Effector memory CD4-positive, alpha-beta T cell (primary cell): ENCODE measurements around the gene FAF1.
"Not testable (repeated sequence)": the region's sequence is repeated elsewhere in the genome, so short reads cannot be mapped to it uniquely, and the experiment has no call there.

ENCODE experiments used
- DNase-seq, 3 donors: peaks; one replicate each; pipeline ENCODE4 v3.0.0-alpha.2; 2020
- H3K27ac ChIP-seq: 2 replicates; pipeline ENCODE4 v1.7.0; 2013; ENCODE audit warnings: mild to moderate bottlenecking, low read length, moderate library complexity; ENCODE audit not compliant: insufficient read depth, poor library complexity, severe bottlenecking
- H3K27me3 ChIP-seq: replicated peaks from 2 replicates; pipeline ENCODE4 v1.7.0; 2013; ENCODE audit warnings: mild to moderate bottlenecking, low read length; ENCODE audit not compliant: insufficient read depth, control insufficient read depth, poor library complexity, severe bottlenecking
- H3K36me3 ChIP-seq: 2 replicates; pipeline ENCODE4 v1.7.0; 2013; ENCODE audit warnings: mild to moderate bottlenecking, low read length, moderate library complexity; ENCODE audit not compliant: control insufficient read depth, insufficient read depth
- H3K4me1 ChIP-seq: 2 replicates; pipeline ENCODE4 v1.7.0; 2013; ENCODE audit warnings: low read length, mild to moderate bottlenecking; ENCODE audit not compliant: control insufficient read depth, insufficient read depth, poor library complexity, severe bottlenecking
- H3K4me3 ChIP-seq: 2 replicates; pipeline ENCODE4 v1.7.0; 2013; ENCODE audit warnings: low read length, low read depth, mild to moderate bottlenecking; ENCODE audit not compliant: insufficient read depth, poor library complexity, severe bottlenecking
- H3K9me3 ChIP-seq: 2 replicates; pipeline ENCODE4 v1.7.0; 2013; ENCODE audit warnings: mild to moderate bottlenecking, low read length, moderate library complexity; ENCODE audit not compliant: control insufficient read depth

Gene FAF1

DNA sequence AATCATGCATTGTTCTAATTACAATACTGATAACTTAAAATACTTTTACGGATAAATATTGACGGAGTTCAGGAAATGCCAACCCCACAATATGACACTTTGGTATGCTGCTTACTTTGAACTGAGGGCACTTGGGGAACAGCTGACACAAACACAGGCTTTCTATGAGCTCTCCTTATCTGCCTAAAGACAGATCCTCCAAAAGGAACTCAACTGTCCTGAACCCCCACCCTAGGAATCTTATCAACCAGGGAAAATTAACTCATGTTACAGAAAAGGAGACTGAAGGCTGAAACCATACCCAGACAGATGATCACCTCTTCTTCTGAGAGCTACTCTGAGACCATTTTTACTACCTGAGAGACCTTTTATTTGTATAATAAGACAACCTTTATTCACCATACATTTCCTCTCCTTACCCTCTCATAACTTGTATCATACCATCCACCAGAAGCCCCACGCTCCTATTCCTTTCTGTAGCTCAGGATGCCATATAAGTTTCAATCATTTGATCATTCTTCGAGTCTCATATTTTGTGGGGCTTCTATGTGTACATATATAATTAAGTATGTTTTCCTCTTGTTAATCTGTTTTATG lies 239.5 kb downstream of the FAF1 start:
- no peak overlapping the region for H3K27ac ChIP-seq
- no peaks in the 10 kb centered on the region for H3K27me3 ChIP-seq
- H3K9me3 ChIP-seq = no peaks in the 10 kb centered on the region
- DNase-seq = no peak
- peaks cover 11% of the 10 kb centered on the region for H3K4me1 ChIP-seq
- H3K36me3 ChIP-seq = no peaks in the 10 kb centered on the region
- no peak overlapping the region for H3K4me3 ChIP-seq

DNA sequence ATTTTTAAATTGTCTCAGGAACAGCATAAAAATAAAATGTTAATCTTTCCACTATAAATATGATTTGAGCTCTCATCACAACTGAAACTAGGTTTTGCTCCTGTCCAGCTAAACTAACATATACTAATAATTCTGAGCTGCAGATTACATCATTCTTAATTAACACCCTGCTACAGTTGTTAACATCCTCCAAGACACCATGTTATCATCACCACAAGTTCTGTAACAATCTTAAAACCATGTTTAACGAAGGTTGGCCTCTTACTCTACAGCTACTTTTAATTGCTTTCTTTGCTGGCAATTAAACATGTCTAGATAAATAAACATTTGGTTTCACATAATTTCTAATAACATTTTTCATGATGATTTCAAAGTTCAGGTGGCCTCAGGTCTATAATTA lies 240.9 kb downstream of the FAF1 start:
- H3K4me3 ChIP-seq = no peak overlapping the region
- no peak for DNase-seq
- H3K27me3 ChIP-seq = no peaks in the 10 kb centered on the region
- no peaks in the 10 kb centered on the region for H3K36me3 ChIP-seq
- no peak overlapping the region for H3K27ac ChIP-seq
- peaks cover under 1% of the 10 kb centered on the region for H3K4me1 ChIP-seq
- H3K9me3 ChIP-seq = no peaks in the 10 kb centered on the region

- H3K9me3 ChIP-seq = no peaks in the 10 kb centered on the region
- H3K36me3 ChIP-seq = no peaks in the 10 kb centered on the region
- no peak overlapping the region for H3K27ac ChIP-seq
- DNase-seq = no peak
- no peaks in the 10 kb centered on the region for H3K4me1 ChIP-seq
- H3K27me3 ChIP-seq = no peaks in the 10 kb centered on the region
- no peak overlapping the region for H3K4me3 ChIP-seq
Measured at GRCh38 chr1:50717327-50717726, 242.7 kb downstream of the FAF1 start.

GRCh38 chr1:50716455-50716854 lies 243.6 kb downstream of the FAF1 start:
- not testable (repeated sequence) for H3K9me3 ChIP-seq, H3K4me3 ChIP-seq, H3K27me3 ChIP-seq, DNase-seq, H3K4me1 ChIP-seq, H3K36me3 ChIP-seq, H3K27ac ChIP-seq

DNA sequence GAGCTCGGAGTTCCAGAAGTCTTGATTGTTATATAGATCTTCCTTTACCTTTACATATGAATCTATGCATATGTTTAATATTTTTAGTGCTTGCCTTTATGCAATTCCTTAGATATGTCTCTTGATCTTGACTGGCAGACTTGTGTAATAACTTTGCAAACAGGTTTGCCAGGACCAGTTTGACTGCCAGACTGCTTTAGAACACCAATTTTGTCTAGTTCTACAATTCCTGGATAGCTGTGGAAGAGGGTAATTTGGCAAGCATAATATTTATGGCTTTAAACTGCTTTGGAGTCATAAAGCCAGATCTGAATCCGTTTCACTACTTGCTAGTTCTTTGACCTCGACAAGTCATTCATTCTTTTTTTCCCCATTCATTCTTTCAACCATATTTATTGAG lies 250.0 kb downstream of the FAF1 start:
- H3K36me3 ChIP-seq = no peaks in the 10 kb centered on the region
- no peak for DNase-seq
- H3K27me3 ChIP-seq = no peaks in the 10 kb centered on the region

DNA sequence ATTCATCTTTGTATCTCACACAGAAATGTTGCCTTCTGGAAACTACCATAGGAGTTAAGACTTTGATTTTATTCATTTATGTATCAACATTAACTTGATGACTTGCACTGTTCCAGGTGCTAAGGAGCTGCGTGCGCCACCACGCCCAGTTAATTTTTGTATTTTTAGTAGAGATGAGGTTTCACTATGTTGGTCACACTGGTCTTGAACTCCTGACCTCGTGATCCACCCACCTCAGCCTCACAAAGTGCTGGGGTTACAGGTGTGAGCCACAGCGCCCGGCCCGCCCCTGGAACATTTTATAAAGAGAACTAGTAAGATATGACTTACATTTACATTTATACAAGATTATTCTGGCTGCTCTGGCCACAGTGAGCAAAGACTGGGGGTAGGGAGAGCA lies 252.2 kb downstream of the FAF1 start:
- DNase-seq = no peak
- Histone ChIP-seq H3K9me3 (no peaks in the 10 kb centered on the region), H3K4me3 (no peak overlapping the region), H3K27ac (no peak overlapping the region), H3K4me1 (no peaks in the 10 kb centered on the region), H3K27me3 (no peaks in the 10 kb centered on the region), H3K36me3 (no peaks in the 10 kb centered on the region)

More for the DNA sequence above, 250.0 kb downstream of the FAF1 start:
- Histone ChIP-seq H3K27ac (no peak overlapping the region), H3K9me3 (no peaks in the 10 kb centered on the region), H3K4me3 (no peak overlapping the region), H3K4me1 (no peaks in the 10 kb centered on the region)

DNA sequence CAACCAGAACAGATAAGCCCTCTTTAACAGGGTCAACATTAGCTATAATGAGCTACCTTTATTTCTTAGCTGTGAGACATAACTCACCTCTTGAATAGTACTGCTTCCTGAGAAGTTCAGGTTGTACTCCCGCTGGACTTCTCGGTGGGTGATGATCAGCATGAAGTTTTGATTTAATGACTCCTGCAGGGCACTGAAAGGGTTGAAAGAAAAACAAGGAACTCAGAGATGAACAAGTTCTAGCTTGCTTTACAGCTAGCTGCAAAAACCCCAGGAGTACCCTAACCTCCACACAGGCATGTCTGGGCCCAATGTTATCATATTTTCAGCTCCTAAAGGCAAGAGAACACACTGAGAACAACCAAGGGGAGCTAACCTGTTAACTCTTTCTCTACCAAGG lies 254.4 kb downstream of the FAF1 start:
- Histone ChIP-seq H3K36me3 (no peaks in the 10 kb centered on the region), H3K4me3 (no peak overlapping the region), H3K27me3 (no peaks in the 10 kb centered on the region), H3K9me3 (no peaks in the 10 kb centered on the region), H3K27ac (no peak overlapping the region), H3K4me1 (no peaks in the 10 kb centered on the region)
- DNase-seq = no peak

GRCh38 chr1:50705041-50705440 lies 255.0 kb downstream of the FAF1 start:
- Histone ChIP-seq H3K9me3 (no peaks in the 10 kb centered on the region), H3K36me3 (no peaks in the 10 kb centered on the region), H3K27me3 (no peaks in the 10 kb centered on the region), H3K27ac (no peak overlapping the region), H3K4me3 (no peak overlapping the region), H3K4me1 (no peaks in the 10 kb centered on the region)
- no peak for DNase-seq

- DNase-seq = no peak
- H3K4me1 ChIP-seq = no peaks in the 10 kb centered on the region
Measured at GRCh38 chr1:50704126-50704525, 255.9 kb downstream of the FAF1 start.

GRCh38 chr1:50703240-50703639 lies 256.8 kb downstream of the FAF1 start:
- no peak overlapping the region for H3K4me3 ChIP-seq
- DNase-seq = no peak
- H3K4me1 ChIP-seq = no peaks in the 10 kb centered on the region
- no peaks in the 10 kb centered on the region for H3K36me3 ChIP-seq
- no peak overlapping the region for H3K27ac ChIP-seq
- H3K27me3 ChIP-seq = no peaks in the 10 kb centered on the region
- no peaks in the 10 kb centered on the region for H3K9me3 ChIP-seq

More at GRCh38 chr1:50704126-50704525, 255.9 kb downstream of the FAF1 start:
- Histone ChIP-seq H3K4me3 (no peak overlapping the region), H3K27me3 (no peaks in the 10 kb centered on the region), H3K9me3 (no peaks in the 10 kb centered on the region), H3K36me3 (no peaks in the 10 kb centered on the region), H3K27ac (no peak overlapping the region)
